ENCODE data around the gene FAM186B. TPM values are rescaled to one million over a fixed set of nuclear protein-coding genes. Genes with fewer than 3 reads are reported as not detected.

Gene FAM186B
- total and polyA plus RNA-seq, 2 experiments from 2014 or later: 0.21 to 0.38 TPM

DNA sequence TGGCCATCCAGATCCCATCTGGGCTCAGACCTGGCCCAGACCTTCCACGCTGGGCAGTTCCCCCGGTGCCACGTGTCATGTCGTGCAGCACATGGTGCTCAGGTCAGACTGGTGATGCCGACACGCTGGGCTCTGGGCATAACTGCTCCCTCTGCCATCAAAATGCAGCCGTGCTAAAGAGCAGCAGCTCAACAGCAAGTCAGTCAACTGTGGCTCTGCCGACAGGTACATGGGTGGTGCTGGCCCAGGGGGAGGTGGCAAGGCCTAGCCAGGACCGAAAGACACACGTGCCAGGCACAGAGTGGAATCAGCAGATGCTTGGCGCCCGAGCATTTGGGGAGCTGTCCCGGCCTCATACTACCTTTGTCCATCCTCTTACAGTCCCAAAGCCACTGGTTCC lies 39.1 kb downstream of the FAM186B start:
- Mint-ChIP-seq H3K4me1 (0 out of 3 replicates have a peak, but pooled peaks cover 3% of the 10 kb centered on the region), H3K36me3 (ENCODE audit: low read depth) (peaks cover 43% of the 10 kb centered on the region), H3K27me3 (ENCODE audit: insufficient read depth, low read depth, poor library complexity) (peaks cover 16% of the 10 kb centered on the region), H3K9me3 (no peaks in the 10 kb centered on the region; the same call in 2 of the 3 replicates), H3K27ac (no peak overlapping the region), H3K4me3 (0 out of 3 replicates have a peak overlapping the region, but pooled peaks have one; percentile 12)
- Histone ChIP-seq H3K27me3 (ENCODE audit: insufficient read depth) (no peaks in the 10 kb centered on the region), H2AFZ (no peak overlapping the region), H3K4me3 (peak overlapping the region; percentile 94; the same call in 1 of the 2 replicates), H3K79me2 (replicated peaks; ENCODE audit: insufficient read depth) (peaks cover 32% of the 10 kb centered on the region), H3K36me3 (ENCODE audit: insufficient read depth) (peaks cover 20% of the 10 kb centered on the region), H3K4me1 (ENCODE audit: insufficient read depth) (peaks cover 6% of the 10 kb centered on the region), H3K9me2 (ENCODE audit: insufficient read depth) (no peaks in the 10 kb centered on the region), H3K27ac (ENCODE audit: low read depth) (no peak overlapping the region), H3F3A (replicated peaks; ENCODE audit: low read depth) (peaks cover 4% of the 10 kb centered on the region; the same call in 1 of the 2 replicates), H3K4me2 (no peak overlapping the region), H4K20me1 (replicated peaks; ENCODE audit: insufficient read depth) (no peaks in the 10 kb centered on the region)
- no peak for ATAC-seq
- DNase-seq (ENCODE audit: low spot score): no peak
- TF ChIP-seq CREB1 (CRISPR knock-in tag; IDR thresholded peaks at IDR 0.05; ENCODE audit: low read depth): no peak
- TF ChIP-seq EZH2 (IDR thresholded peaks at IDR 0.05; ENCODE audit: low read depth, unreplicated experiment): no peak
- TF ChIP-seq EZH2phosphoT487 (IDR thresholded peaks at IDR 0.05; ENCODE audit: unreplicated experiment): no peak
- no peak for TF ChIP-seq POLR2AphosphoS5 (IDR thresholded peaks at IDR 0.05; ENCODE audit: low read depth)
- TF ChIP-seq STAT1 (IDR thresholded peaks at IDR 0.05; ENCODE audit: unreplicated experiment): no peak

DNA sequence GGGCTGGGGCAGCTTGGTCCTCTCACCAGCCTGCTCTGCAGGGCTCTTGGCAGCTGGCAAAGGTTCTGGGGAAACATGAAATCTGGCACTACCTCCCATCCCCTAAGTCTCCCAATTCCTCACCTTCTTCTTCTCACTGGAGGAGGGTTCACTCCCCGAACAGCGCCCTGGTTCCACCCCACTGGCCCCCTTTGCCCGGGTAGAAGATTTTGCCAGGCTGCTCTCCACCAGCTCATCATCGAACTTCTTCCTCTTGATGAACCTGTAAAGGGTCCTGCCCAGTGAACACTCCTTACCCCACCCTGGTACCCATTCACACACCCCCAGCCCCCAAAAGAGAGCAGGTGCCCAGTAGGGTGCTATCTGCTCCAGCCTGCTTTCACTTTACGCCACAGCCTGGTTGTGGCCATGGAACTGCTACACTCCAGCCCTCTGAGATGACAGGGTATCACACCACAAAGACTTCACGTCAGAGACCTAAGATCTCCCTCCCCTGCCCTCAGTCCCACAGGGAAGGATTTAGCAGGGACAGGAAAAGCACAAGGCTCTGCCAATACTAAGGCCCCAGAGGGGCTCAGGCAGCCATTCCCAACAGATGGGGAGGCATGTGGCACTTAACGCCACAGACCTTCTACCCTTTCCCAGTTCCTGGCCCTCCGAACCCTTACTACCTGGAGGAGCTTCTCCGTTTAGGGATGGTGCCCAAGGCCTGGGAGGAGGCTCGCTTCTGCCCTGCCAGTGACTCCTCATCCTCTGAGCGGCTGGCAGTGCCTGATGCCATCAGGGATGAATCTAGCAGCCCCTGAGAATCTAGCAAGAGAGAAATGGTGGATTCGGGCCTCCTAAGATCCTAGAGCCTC lies 39.8 kb downstream of the FAM186B start:
- no peaks in the 10 kb centered on the region for H4K20me1 ChIP-seq (replicated peaks; ENCODE audit: insufficient read depth)
- no peaks in the 10 kb centered on the region; the same call in 2 of the 3 replicates for H3K9me3 Mint-ChIP-seq
- ATAC-seq (no peak), DNase-seq (ENCODE audit: low spot score) (no peak)
- H3K36me3 Mint-ChIP-seq (ENCODE audit: low read depth): peaks cover 47% of the 10 kb centered on the region
- H3K4me3 ChIP-seq: no peak overlapping the region
- no peak overlapping the region for H2AFZ ChIP-seq
- no peak overlapping the region for H3K27ac Mint-ChIP-seq
- no peak overlapping the region for H3K4me2 ChIP-seq
- H3K27me3 Mint-ChIP-seq (ENCODE audit: insufficient read depth, low read depth, poor library complexity): peaks cover 16% of the 10 kb centered on the region
- H3K79me2 ChIP-seq (replicated peaks; ENCODE audit: insufficient read depth): peaks cover 28% of the 10 kb centered on the region
- H3K4me1 ChIP-seq (ENCODE audit: insufficient read depth): peaks cover 6% of the 10 kb centered on the region
- 0 out of 3 replicates have a peak overlapping the region, but pooled peaks have one; percentile 12 for H3K4me3 Mint-ChIP-seq
- peaks cover 25% of the 10 kb centered on the region for H3K36me3 ChIP-seq (ENCODE audit: insufficient read depth)
- H3F3A ChIP-seq (replicated peaks; ENCODE audit: low read depth): peaks cover 4% of the 10 kb centered on the region; the same call in 1 of the 2 replicates
- no peaks in the 10 kb centered on the region for H3K27me3 ChIP-seq (ENCODE audit: insufficient read depth)
- no peak overlapping the region for H3K27ac ChIP-seq (ENCODE audit: low read depth)
- no peaks in the 10 kb centered on the region for H3K9me2 ChIP-seq (ENCODE audit: insufficient read depth)
- 0 out of 3 replicates have a peak, but pooled peaks cover 3% of the 10 kb centered on the region for H3K4me1 Mint-ChIP-seq
- no peak for TF ChIP-seq ZNF331 (CRISPR knock-in tag; IDR thresholded peaks at IDR 0.05; ENCODE audit: low read depth)
- no peak for TF ChIP-seq NANOG (IDR thresholded peaks at IDR 0.05; ENCODE audit: borderline replicate concordance)
- TF ChIP-seq, protein P1, sequence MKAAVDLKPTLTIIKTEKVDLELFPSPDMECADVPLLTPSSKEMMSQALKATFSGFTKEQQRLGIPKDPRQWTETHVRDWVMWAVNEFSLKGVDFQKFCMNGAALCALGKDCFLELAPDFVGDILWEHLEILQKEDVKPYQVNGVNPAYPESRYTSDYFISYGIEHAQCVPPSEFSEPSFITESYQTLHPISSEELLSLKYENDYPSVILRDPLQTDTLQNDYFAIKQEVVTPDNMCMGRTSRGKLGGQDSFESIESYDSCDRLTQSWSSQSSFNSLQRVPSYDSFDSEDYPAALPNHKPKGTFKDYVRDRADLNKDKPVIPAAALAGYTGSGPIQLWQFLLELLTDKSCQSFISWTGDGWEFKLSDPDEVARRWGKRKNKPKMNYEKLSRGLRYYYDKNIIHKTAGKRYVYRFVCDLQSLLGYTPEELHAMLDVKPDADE (IDR thresholded peaks at IDR 0.05): no peak
- TF ChIP-seq CTCF (conservative IDR thresholded peaks at IDR 0.05; ENCODE audit: low read depth in 2 of 2): no peak
- TF ChIP-seq EZH2phosphoT487 (IDR thresholded peaks at IDR 0.05; ENCODE audit: unreplicated experiment): no peak
- TF ChIP-seq, protein P2, sequence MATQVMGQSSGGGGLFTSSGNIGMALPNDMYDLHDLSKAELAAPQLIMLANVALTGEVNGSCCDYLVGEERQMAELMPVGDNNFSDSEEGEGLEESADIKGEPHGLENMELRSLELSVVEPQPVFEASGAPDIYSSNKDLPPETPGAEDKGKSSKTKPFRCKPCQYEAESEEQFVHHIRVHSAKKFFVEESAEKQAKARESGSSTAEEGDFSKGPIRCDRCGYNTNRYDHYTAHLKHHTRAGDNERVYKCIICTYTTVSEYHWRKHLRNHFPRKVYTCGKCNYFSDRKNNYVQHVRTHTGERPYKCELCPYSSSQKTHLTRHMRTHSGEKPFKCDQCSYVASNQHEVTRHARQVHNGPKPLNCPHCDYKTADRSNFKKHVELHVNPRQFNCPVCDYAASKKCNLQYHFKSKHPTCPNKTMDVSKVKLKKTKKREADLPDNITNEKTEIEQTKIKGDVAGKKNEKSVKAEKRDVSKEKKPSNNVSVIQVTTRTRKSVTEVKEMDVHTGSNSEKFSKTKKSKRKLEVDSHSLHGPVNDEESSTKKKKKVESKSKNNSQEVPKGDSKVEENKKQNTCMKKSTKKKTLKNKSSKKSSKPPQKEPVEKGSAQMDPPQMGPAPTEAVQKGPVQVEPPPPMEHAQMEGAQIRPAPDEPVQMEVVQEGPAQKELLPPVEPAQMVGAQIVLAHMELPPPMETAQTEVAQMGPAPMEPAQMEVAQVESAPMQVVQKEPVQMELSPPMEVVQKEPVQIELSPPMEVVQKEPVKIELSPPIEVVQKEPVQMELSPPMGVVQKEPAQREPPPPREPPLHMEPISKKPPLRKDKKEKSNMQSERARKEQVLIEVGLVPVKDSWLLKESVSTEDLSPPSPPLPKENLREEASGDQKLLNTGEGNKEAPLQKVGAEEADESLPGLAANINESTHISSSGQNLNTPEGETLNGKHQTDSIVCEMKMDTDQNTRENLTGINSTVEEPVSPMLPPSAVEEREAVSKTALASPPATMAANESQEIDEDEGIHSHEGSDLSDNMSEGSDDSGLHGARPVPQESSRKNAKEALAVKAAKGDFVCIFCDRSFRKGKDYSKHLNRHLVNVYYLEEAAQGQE (IDR thresholded peaks at IDR 0.05; ENCODE audit: unreplicated experiment): no peak
- TF ChIP-seq CREB1 (CRISPR knock-in tag; IDR thresholded peaks at IDR 0.05; ENCODE audit: low read depth): no peak
- no peak for TF ChIP-seq EZH2 (IDR thresholded peaks at IDR 0.05; ENCODE audit: low read depth, unreplicated experiment)
- TF ChIP-seq JUNB (IDR thresholded peaks at IDR 0.05; ENCODE audit: unreplicated experiment): no peak
- no peak for TF ChIP-seq ZNF114 (CRISPR knock-in tag; IDR thresholded peaks at IDR 0.05)

Measured in GM23338 (cell line).